Stimulated activated CD4-positive, alpha-beta T cell treated with anti-CD3 and anti-CD28 coated beads, Interleukin-12 subunit alpha, Interleukin-12 subunit beta, amount 100 ng/mL, for 4 hours (primary cell): ENCODE data around the gene FSTL5.
"Not testable (repeated sequence)": the region's sequence is repeated elsewhere in the genome, so short reads cannot be mapped to it uniquely, and the experiment has no call there.

Experiments used
- DNase-seq: peaks from one replicate; pipeline ENCODE4 v3.0.0-alpha.2; 2020

Gene FSTL5

GRCh38 chr4:161828061-161828460, 335.7 kb downstream of the FSTL5 start:
- DNase-seq: no peak

GRCh38 chr4:161827013-161827412, 336.8 kb downstream of the FSTL5 start:
- no peak for DNase-seq

GRCh38 chr4:161823450-161823849, 340.4 kb downstream of the FSTL5 start:
- no peak for DNase-seq

- no peak for DNase-seq
Measured at GRCh38 chr4:161822174-161822573, 341.6 kb downstream of the FSTL5 start.

- no peak for DNase-seq
Measured at GRCh38 chr4:161817914-161818313, 345.9 kb downstream of the FSTL5 start.

- no peak for DNase-seq
Measured at GRCh38 chr4:161816958-161817357, 346.8 kb downstream of the FSTL5 start.

GRCh38 chr4:161815841-161816240, 348.0 kb downstream of the FSTL5 start:
- DNase-seq: no peak

- no peak for DNase-seq
Measured at GRCh38 chr4:161813889-161814288, 349.9 kb downstream of the FSTL5 start.

GRCh38 chr4:161813389-161813788, 350.4 kb downstream of the FSTL5 start:
- no peak for DNase-seq

- no peak for DNase-seq
Measured at GRCh38 chr4:161803171-161803570, 360.6 kb downstream of the FSTL5 start.

- no peak for DNase-seq
Measured at GRCh38 chr4:161799710-161800109, 364.1 kb downstream of the FSTL5 start.

GRCh38 chr4:161792991-161793390, 370.8 kb downstream of the FSTL5 start:
- DNase-seq: no peak

GRCh38 chr4:161791796-161792556, 371.8 kb downstream of the FSTL5 start:
- no peak for DNase-seq

- DNase-seq: no peak
Measured at GRCh38 chr4:161767116-161767515, 396.7 kb downstream of the FSTL5 start.

- no peak for DNase-seq
Measured at GRCh38 chr4:161762796-161763195, 401.0 kb downstream of the FSTL5 start.

- DNase-seq: no peak
Measured at GRCh38 chr4:161760008-161760407, 403.8 kb downstream of the FSTL5 start.

- DNase-seq: not testable (repeated sequence)
Measured at GRCh38 chr4:161758412-161758811, 405.4 kb downstream of the FSTL5 start.

GRCh38 chr4:161728929-161729328, 434.9 kb downstream of the FSTL5 start:
- no peak for DNase-seq

- no peak for DNase-seq
Measured at GRCh38 chr4:161721947-161722346, 441.9 kb downstream of the FSTL5 start.

GRCh38 chr4:161717084-161717483, 446.7 kb downstream of the FSTL5 start:
- DNase-seq: no peak

GRCh38 chr4:161714931-161715330, 448.9 kb downstream of the FSTL5 start:
- no peak for DNase-seq

GRCh38 chr4:161714022-161714751, 449.6 kb downstream of the FSTL5 start:
- no peak for DNase-seq

- DNase-seq: no peak
Measured at GRCh38 chr4:161704653-161705052, 459.1 kb downstream of the FSTL5 start.

GRCh38 chr4:161704040-161704439, 459.8 kb downstream of the FSTL5 start:
- DNase-seq: no peak
